ENCODE measurements around the gene BICDL2. TPM values are rescaled to one million over a fixed set of nuclear protein-coding genes. Genes with fewer than 3 reads are reported as not detected.

Gene BICDL2
- total RNA-seq, 1 donor from 2014 or later: not detected

- no peak for DNase-seq (ENCODE audit: low spot score)
These were observed 23.2 kb downstream of the BICDL2 start for GRCh38 chr16:3013491-3013951.

GRCh38 chr16:3012828-3013420 lies 23.8 kb downstream of the BICDL2 start, which contains the start of gene CLDN9:
CLDN9 (plus strand) TSS chr16:3012923; CDS start chr16:3013363, 440 bp downstream.
- no peak for DNase-seq (ENCODE audit: low spot score)

- no peak for DNase-seq (ENCODE audit: low spot score)
These were observed 24.5 kb downstream of the BICDL2 start for GRCh38 chr16:3012246-3012645.

- DNase-seq (ENCODE audit: low spot score): no peak
These were observed 26.2 kb downstream of the BICDL2 start for GRCh38 chr16:3010510-3010909.

GRCh38 chr16:3009568-3010390 lies 27.0 kb downstream of the BICDL2 start:
- no peak for DNase-seq (ENCODE audit: low spot score)

GRCh38 chr16:3008690-3009037 lies 28.1 kb downstream of the BICDL2 start:
- no peak for DNase-seq (ENCODE audit: low spot score)

GRCh38 chr16:3007957-3008689 lies 28.6 kb downstream of the BICDL2 start:
- DNase-seq (ENCODE audit: low spot score): no peak

GRCh38 chr16:3007059-3007956 lies 29.4 kb downstream of the BICDL2 start:
- DNase-seq (ENCODE audit: low spot score): no peak

- DNase-seq (ENCODE audit: low spot score): no peak
These were observed 31.9 kb downstream of the BICDL2 start for GRCh38 chr16:3004781-3005284.

GRCh38 chr16:3004319-3004718 lies 32.4 kb downstream of the BICDL2 start:
- no peak for DNase-seq (ENCODE audit: low spot score)

- peak; percentile 98 for DNase-seq (ENCODE audit: low spot score)
These were observed 33.0 kb downstream of the BICDL2 start for GRCh38 chr16:3003582-3004270.

GRCh38 chr16:3001316-3001715 lies 35.4 kb downstream of the BICDL2 start:
- DNase-seq (ENCODE audit: low spot score): no peak

GRCh38 chr16:3000540-3000939 lies 36.2 kb downstream of the BICDL2 start:
- no peak for DNase-seq (ENCODE audit: low spot score)

- DNase-seq (ENCODE audit: low spot score): no peak
These were observed 36.8 kb downstream of the BICDL2 start for GRCh38 chr16:2999929-3000328.

- no peak for DNase-seq (ENCODE audit: low spot score)
These were observed 40.4 kb downstream of the BICDL2 start for GRCh38 chr16:2996298-2996697.

GRCh38 chr16:2992383-2993081 lies 44.2 kb downstream of the BICDL2 start:
- DNase-seq (ENCODE audit: low spot score): no peak

- no peak for DNase-seq (ENCODE audit: low spot score)
These were observed 45.0 kb downstream of the BICDL2 start for GRCh38 chr16:2991566-2992261.

- DNase-seq (ENCODE audit: low spot score): no peak
These were observed 45.9 kb downstream of the BICDL2 start for GRCh38 chr16:2990891-2991290.

GRCh38 chr16:2988590-2989099 lies 48.1 kb downstream of the BICDL2 start:
- DNase-seq (ENCODE audit: low spot score): no peak

Measured in mesenteric fat pad (tissue), 1 donor.